NCI-H748 (cell line): Measurements from ENCODE around the gene ASB13.

Experiments used
- DNase-seq: peaks from one replicate; lab custom pipeline; 2025; ENCODE audit not compliant: unreplicated experiment; lab: John Stamatoyannopoulos, UW

Gene ASB13

GRCh38 chr10:5591336-5591824 lies 75.0 kb downstream of the ASB13 start:
- DNase-seq: no peak

DNA sequence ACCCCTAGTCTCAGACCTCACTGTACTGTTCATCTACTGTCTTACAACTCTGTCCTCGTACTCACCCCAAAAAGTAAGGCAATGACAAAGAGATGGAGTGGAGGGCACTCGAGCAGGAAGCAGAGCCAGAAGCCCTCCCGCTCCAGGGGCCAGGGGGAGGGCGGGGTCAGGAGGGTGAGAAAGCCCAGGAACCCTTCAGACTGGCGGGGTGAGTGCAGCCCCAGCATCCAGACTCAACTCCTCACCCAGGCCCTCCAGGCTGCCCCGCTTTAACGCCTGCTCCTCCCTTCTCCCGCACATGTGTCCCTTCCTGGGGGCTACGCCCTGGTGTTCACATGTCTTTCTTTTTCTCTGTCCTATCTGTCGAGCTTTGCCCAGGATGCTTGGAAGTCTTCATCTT lies 75.6 kb downstream of the ASB13 start:
- no peak for DNase-seq

GRCh38 chr10:5589661-5590511 lies 76.5 kb downstream of the ASB13 start:
- no peak for DNase-seq

- no peak for DNase-seq
Observed at GRCh38 chr10:5589011-5589660, 77.3 kb downstream of the ASB13 start.
